IMR-90 (cell line): ENCODE data around the gene LRCH3. TPM values are rescaled to one million over a fixed set of nuclear protein-coding genes. Genes with fewer than 3 reads are reported as not detected.

Experiments used
- ATAC-seq: fragments of 200-7000 bp; cut with Tn5 transposase; 2 replicates; pipeline ENCODE4 v1.9.1; 2020; ENCODE audit warnings: low read depth, mild to moderate bottlenecking, moderate library complexity
- BruUV-seq: library from RNA; stranded (reverse); fragments of 400-500 nt; replicated peaks from 2 replicates; lab custom pipeline; 2021; lab: Mats Ljungman, UMichigan
- CTCF ChIA-PET: fragments of 300-600 bp; formaldehyde crosslinking; extraction: SDS; loops from one replicate; lab custom pipeline; 2021; ENCODE audit warnings: antibody characterized with exemption; lab: Yijun Ruan, JAX
- POLR2A ChIA-PET: fragments of 300-600 bp; sonication (Branson Sonifier 250); formaldehyde crosslinking; loops from one replicate; lab custom pipeline; 2022; ENCODE audit warnings: antibody characterized with exemption; ENCODE audit not compliant: unreplicated experiment; lab: Charles Lee
- DNase-seq: peaks from one replicate; pipeline ENCODE4 v3.0.0; 2013
- H2AFZ ChIP-seq: replicated peaks from 2 replicates; pipeline ENCODE3; 2013; ENCODE audit warnings: low read length, mild to moderate bottlenecking; ENCODE audit not compliant: poor library complexity
- H2AK5ac ChIP-seq: 2 replicates; pipeline ENCODE4 v1.6.1; 2013; ENCODE audit warnings: low read depth, low read length, inconsistent platforms
- H2AK9ac ChIP-seq: replicated peaks from 2 replicates; pipeline ENCODE3; 2013; ENCODE audit warnings: mild to moderate bottlenecking, low read depth, low read length, moderate library complexity; ENCODE audit not compliant: poor library complexity
- H2BK120ac ChIP-seq: 2 replicates; pipeline ENCODE4 v1.6.1; 2013; ENCODE audit warnings: low read depth, low read length, inconsistent platforms
- H2BK15ac ChIP-seq: 3 replicates; pipeline ENCODE4 v1.6.1; 2013; ENCODE audit warnings: low read depth, low read length, inconsistent platforms
- H2BK20ac ChIP-seq: 2 replicates; pipeline ENCODE4 v1.6.1; 2013; ENCODE audit warnings: low read depth, mild to moderate bottlenecking, inconsistent platforms, low read length, moderate library complexity
- H2BK5ac ChIP-seq: 2 replicates; pipeline ENCODE4 v1.6.1; 2013; ENCODE audit warnings: mild to moderate bottlenecking, low read depth, low read length, inconsistent platforms; ENCODE audit not compliant: poor library complexity, severe bottlenecking
- H3K14ac ChIP-seq: replicated peaks from 2 replicates; pipeline ENCODE4 v1.6.1; 2013; ENCODE audit warnings: low read depth, low read length, inconsistent platforms
- H3K18ac ChIP-seq: 2 replicates; pipeline ENCODE4 v1.6.1; 2013; ENCODE audit warnings: low read depth, low read length, control low read depth
- H3K23ac ChIP-seq: 2 replicates; pipeline ENCODE4 v1.6.1; 2013; ENCODE audit warnings: low read depth, low read length, inconsistent platforms
- H3K27ac ChIP-seq: 2 replicates; pipeline ENCODE4 v1.5.1; 2013; ENCODE audit warnings: mild to moderate bottlenecking, control low read depth, low read length; ENCODE audit not compliant: insufficient read depth
- H3K27me3 ChIP-seq: 2 replicates; pipeline ENCODE4 v1.6.1; 2013; ENCODE audit warnings: low read length; ENCODE audit not compliant: control insufficient read depth, insufficient read depth
- H3K36me3 ChIP-seq: 2 replicates; pipeline ENCODE4 v1.6.1; 2013; ENCODE audit warnings: low read length, mixed read lengths; ENCODE audit not compliant: control insufficient read depth, insufficient read depth
- H3K4ac ChIP-seq: 2 replicates; pipeline ENCODE4 v1.6.1; 2013; ENCODE audit warnings: low read depth, low read length, inconsistent platforms
- H3K4me1 ChIP-seq: 2 replicates; pipeline ENCODE4 v1.6.1; 2013; ENCODE audit warnings: low read length, mixed read lengths; ENCODE audit not compliant: control insufficient read depth, insufficient read depth
- H3K4me2 ChIP-seq: 2 replicates; pipeline ENCODE4 v1.6.1; 2013; ENCODE audit warnings: low read depth, mild to moderate bottlenecking, control low read depth, low read length, moderate library complexity
- H3K4me3 ChIP-seq: 2 replicates; pipeline ENCODE4 v1.5.1; 2013; ENCODE audit warnings: low read depth, mild to moderate bottlenecking, control low read depth, low read length, moderate library complexity; ENCODE audit not compliant: insufficient read depth
- H3K56ac ChIP-seq: 2 replicates; pipeline ENCODE4 v1.6.1; 2013; ENCODE audit warnings: low read length, inconsistent platforms; ENCODE audit not compliant: insufficient read depth; ENCODE audit errors: extremely low read depth
- H3K79me1 ChIP-seq, 2 experiments: 2 replicates each; pipeline ENCODE4 v1.6.1; 2013; ENCODE audit warnings: low read length in 2 of 2, inconsistent platforms in 1 of 2, low read depth in 1 of 2
- H3K9ac ChIP-seq: 2 replicates; pipeline ENCODE4 v1.6.1; 2013; ENCODE audit warnings: low read depth, low read length, control low read depth
- H3K9me1 ChIP-seq: 2 replicates; pipeline ENCODE4 v1.6.1; 2013; ENCODE audit warnings: low read length, inconsistent platforms; ENCODE audit not compliant: insufficient read depth
- H3K9me3 ChIP-seq: 2 replicates; pipeline ENCODE4 v1.6.1; 2013; ENCODE audit warnings: low read length; ENCODE audit not compliant: control insufficient read depth, insufficient read depth
- H4K20me1 ChIP-seq: 2 replicates; pipeline ENCODE4 v1.6.1; 2013; ENCODE audit warnings: low read length, inconsistent platforms; ENCODE audit not compliant: insufficient read depth
- H4K5ac ChIP-seq: 2 replicates; pipeline ENCODE4 v1.6.1; 2013; ENCODE audit warnings: mild to moderate bottlenecking, low read depth, low read length, control low read depth
- H4K8ac ChIP-seq, 2 experiments: 2 replicates each; pipeline ENCODE4 v1.6.1; 2013; ENCODE audit warnings: low read depth in 2 of 2, low read length in 2 of 2, control low read depth in 1 of 2, inconsistent platforms in 1 of 2
- H4K91ac ChIP-seq: 2 replicates; pipeline ENCODE4 v1.6.1; 2013; ENCODE audit warnings: low read depth, low read length, inconsistent platforms; ENCODE audit not compliant: insufficient read depth
- BHLHE40 ChIP-seq: fragments of 150-350 bp; IDR thresholded peaks from 2 replicates; pipeline ENCODE4 v1.6.1; 2016; ENCODE audit warnings: mild to moderate bottlenecking, low read depth, low read length
- CEBPB ChIP-seq: IDR thresholded peaks from 2 replicates; pipeline ENCODE4 v1.6.1; 2012; ENCODE audit warnings: low read depth, low read length, improper control_type of control experiment
- CHD1 ChIP-seq: IDR thresholded peaks from 2 replicates; pipeline ENCODE4 v1.6.1; 2012; ENCODE audit warnings: low read depth, low read length, improper control_type of control experiment
- FOS ChIP-seq: fragments of 150-350 bp; IDR thresholded peaks from 2 replicates; pipeline ENCODE4 v1.6.1; 2016; ENCODE audit warnings: low read depth, low read length
- MAFK ChIP-seq: IDR thresholded peaks from 2 replicates; pipeline ENCODE4 v1.6.1; 2012; ENCODE audit warnings: low read depth, low read length, improper control_type of control experiment
- MAZ ChIP-seq: IDR thresholded peaks from 2 replicates; pipeline ENCODE4 v1.6.1; 2012; ENCODE audit warnings: low read depth, mild to moderate bottlenecking, low read length, improper control_type of control experiment, moderate library complexity, borderline replicate concordance
- MXI1 ChIP-seq: IDR thresholded peaks from 2 replicates; pipeline ENCODE4 v1.6.1; 2012; ENCODE audit warnings: low read depth, mild to moderate bottlenecking, low read length, moderate library complexity, borderline replicate concordance
- NFE2L2 ChIP-seq: fragments of 150-350 bp; IDR thresholded peaks from 2 replicates; pipeline ENCODE4 v1.6.1; 2016; ENCODE audit warnings: low read depth, mild to moderate bottlenecking, low read length
- POLR2A ChIP-seq: IDR thresholded peaks from 2 replicates; pipeline ENCODE4 v1.6.1; 2012; ENCODE audit warnings: mild to moderate bottlenecking, low read depth, low read length
- RAD21 ChIP-seq: IDR thresholded peaks from 2 replicates; pipeline ENCODE4 v1.6.1; 2012; ENCODE audit warnings: low read length, improper control_type of control experiment
- RCOR1 ChIP-seq: IDR thresholded peaks from 2 replicates; pipeline ENCODE4 v1.6.1; 2012; ENCODE audit warnings: mild to moderate bottlenecking, low read length, improper control_type of control experiment; ENCODE audit not compliant: insufficient replicate concordance
- RFX5 ChIP-seq: IDR thresholded peaks from 2 replicates; pipeline ENCODE4 v1.8.0; 2012; ENCODE audit warnings: low read depth, mild to moderate bottlenecking, low read length, moderate library complexity
- SMC3 ChIP-seq: fragments of 150-350 bp; IDR thresholded peaks from 2 replicates; pipeline ENCODE4 v1.6.1; 2016; ENCODE audit warnings: low read depth, mild to moderate bottlenecking, antibody characterized with exemption, low read length, moderate library complexity
- WGBS, 2 experiments: methylation state at CpG; one replicate each; pipeline versions ENCODE4 v1.1.5 to v1.1.7; 2013; ENCODE audit warnings: missing lambda C conversion rate in 2 of 2; ENCODE audit not compliant: insufficient read length in 1 of 2; ENCODE audit errors: extremely low coverage in 2 of 2; 5-methylcytosine and 5-hydroxymethylcytosine counted together
- dilution Hi-C: fragments of 300-500 bp; cut with HindIII; formaldehyde crosslinking; loops from one replicate; pipeline ENCODE4 v1.14.3; 2018; ENCODE audit warnings: low sequenced_read_pairs; ENCODE audit not compliant: unreplicated experiment
- in situ Hi-C: fragments of 300-500 bp; cut with MboI; formaldehyde crosslinking; loops from 3 replicates; pipeline ENCODE4 v1.14.3; 2019; ENCODE audit warnings: low sequenced_read_pairs, inconsistent platforms, mixed read lengths
- intact Hi-C: fragments of 100-400 bp; cut with micrococcal nuclease; formaldehyde crosslinking; loops from 2 replicates; pipeline ENCODE4 v1.10.0; 2022
- polyA plus RNA-seq, 3 experiments: library from polyadenylated mRNA; depleted of rRNA; stranded (reverse); fragments of >200 nt; gene quantifications; 2 replicates each; pipeline ENCODE4 v1.2.3, GENCODE V29; 2012; ENCODE audit warnings: low replicate concordance in 1 of 3
- total RNA-seq: library from RNA; depleted of rRNA; stranded (reverse); fragments of >200 nt; gene quantifications from 2 replicates; pipeline ENCODE4 v1.2.3, GENCODE V29; 2012
- TF ChIP-seq, protein P1 (sequence below): fragments of 150-350 bp; IDR thresholded peaks from 2 replicates; pipeline ENCODE4 v1.6.1; 2017; ENCODE audit warnings: mild to moderate bottlenecking, antibody characterized with exemption, low read length, low read depth

The LRCH3 gene
- total and polyA plus RNA-seq, 2 of the 4 experiments (the other 2 are of a cell fraction) = 28.5 to 40.5 TPM

DNA sequence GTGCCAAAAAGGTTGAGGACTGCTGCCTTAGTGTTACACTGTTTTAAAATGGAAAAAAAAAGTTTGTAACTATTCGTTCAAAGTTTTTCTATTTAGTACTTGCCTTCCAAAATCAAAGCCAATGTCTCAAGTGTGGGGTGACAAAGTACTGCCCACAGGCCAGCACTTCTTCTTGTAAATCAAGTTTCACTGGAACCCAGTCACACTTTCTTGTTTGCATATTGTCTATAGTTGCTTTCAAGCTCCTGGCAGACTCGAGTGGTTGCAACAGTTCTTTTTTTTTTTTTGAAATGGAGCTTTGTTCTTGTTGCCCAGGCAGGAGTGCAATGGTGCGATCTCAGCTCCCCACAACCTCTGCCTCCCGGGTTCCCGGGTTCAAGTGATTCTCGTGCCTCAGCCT, 83.6 kb downstream of the LRCH3 start:
- Histone ChIP-seq H3K27me3 (no peaks in the 10 kb centered on the region), H3K4me2 (no peak overlapping the region), H3K36me3 (peaks cover 43% of the 10 kb centered on the region), H3K4me3 (no peak overlapping the region), H2BK20ac (no peak overlapping the region), H3K4me1 (no peaks in the 10 kb centered on the region), H3K9me1 (no peaks in the 10 kb centered on the region; the same call in 1 of the 2 replicates), H3K23ac (no peak overlapping the region), H4K5ac (no peak overlapping the region), H2AFZ (no peak overlapping the region), H3K9me3 (no peaks in the 10 kb centered on the region), H3K56ac (no peak overlapping the region), H3K4ac (no peak overlapping the region), H3K18ac (no peak overlapping the region), H2BK120ac (no peak overlapping the region), H3K27ac (no peak overlapping the region), H2AK9ac (no peak overlapping the region), H2BK5ac (no peak overlapping the region), H4K91ac (no peak overlapping the region), H3K9ac (no peak overlapping the region), H3K14ac (no peak overlapping the region), H4K8ac (no peak overlapping the region), H2BK15ac (no peak overlapping the region), H4K20me1 (no peaks in the 10 kb centered on the region), H2AK5ac (no peak overlapping the region), H3K79me1 (no peaks in the 10 kb centered on the region)
- BruUV-seq = no TSS peak
- ATAC-seq (no peak), DNase-seq (no peak)
- ChIA-PET POLR2A (no interaction called here), CTCF (no interaction called here)
- in situ Hi-C loops (no loop called here), intact Hi-C loops (no loop called here), dilution Hi-C loops (no loop called here)
- WGBS, 2 experiments = no CpG with 5 or more reads among the region's 6 CpGs
- TF ChIP-seq MAZ (no peak), MXI1 (no peak), RAD21 (no peak), BHLHE40 (no peak), FOS (no peak), MAFK (no peak), NFE2L2 (no peak), CEBPB (no peak), SMC3 (no peak), RCOR1 (no peak), CHD1 (no peak), POLR2A (no peak), RFX5 (no peak)
- TF ChIP-seq, protein P1, sequence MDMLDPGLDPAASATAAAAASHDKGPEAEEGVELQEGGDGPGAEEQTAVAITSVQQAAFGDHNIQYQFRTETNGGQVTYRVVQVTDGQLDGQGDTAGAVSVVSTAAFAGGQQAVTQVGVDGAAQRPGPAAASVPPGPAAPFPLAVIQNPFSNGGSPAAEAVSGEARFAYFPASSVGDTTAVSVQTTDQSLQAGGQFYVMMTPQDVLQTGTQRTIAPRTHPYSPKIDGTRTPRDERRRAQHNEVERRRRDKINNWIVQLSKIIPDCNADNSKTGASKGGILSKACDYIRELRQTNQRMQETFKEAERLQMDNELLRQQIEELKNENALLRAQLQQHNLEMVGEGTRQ = no peak
